Thyroid gland (tissue), 4 donors: ENCODE results near the gene MICALL1. TPM values are rescaled to one million over a fixed set of nuclear protein-coding genes. Genes with fewer than 3 reads are reported as not detected.

Experiments
- DNase-seq, 2 donors: peaks; one replicate each; pipeline ENCODE4 v3.0.0-alpha.2; 2019
- H3K27ac ChIP-seq, 3 donors: fragments of 200-600 bp; sonication (generic); 1 replicate in 2 of 3; 2 replicates in 1 of 3; pipeline ENCODE4 v1.5.1; 2016 to 2019; ENCODE audit warnings: mild to moderate bottlenecking in 1 of 3, moderate library complexity in 1 of 3
- H3K27me3 ChIP-seq: fragments of 200-600 bp; sonication (generic); one replicate; pipeline ENCODE4 v1.5.1; 2019
- H3K36me3 ChIP-seq, 2 donors: fragments of 200-600 bp; sonication (generic); one replicate each; pipeline ENCODE4 v1.5.1; 2016 to 2019
- H3K4me1 ChIP-seq, 2 donors: fragments of 200-600 bp; sonication (generic); one replicate each; pipeline ENCODE4 v1.5.1; 2017 to 2019
- H3K4me3 ChIP-seq, 3 donors: fragments of 200-600 bp; sonication (generic); replicated peaks in 1 of 3; 1 replicate in 2 of 3; 2 replicates in 1 of 3; pipeline ENCODE4 v1.5.1; 2016; ENCODE audit warnings: mild to moderate bottlenecking in 1 of 3
- H3K9me3 ChIP-seq: fragments of 200-600 bp; sonication (generic); one replicate; pipeline ENCODE4 v1.5.1; 2017
- CTCF ChIP-seq, 6 experiments: fragments of 200-600 bp in 3 of 6; fragments of 450-650 bp in 3 of 6; sonication (generic) in 3 of 6; IDR thresholded peaks; one replicate each; pipeline ENCODE4 v1.5.1; 2016 to 2019; ENCODE audit warnings: antibody characterized with exemption in 6 of 6, mild to moderate bottlenecking in 2 of 6, inconsistent platforms in 1 of 6, moderate library complexity in 1 of 6
- POLR2A ChIP-seq, 2 donors: fragments of 450-650 bp; IDR thresholded peaks; one replicate each; pipeline ENCODE4 v1.6.1; 2017; ENCODE audit warnings: antibody characterized with exemption in 2 of 2, mild to moderate bottlenecking in 2 of 2, moderate library complexity in 1 of 2
- WGBS, 2 donors: methylation state at CpG; one replicate each; pipeline ENCODE4 v1.1.5; 2017; 5-methylcytosine and 5-hydroxymethylcytosine counted together
- intact Hi-C: fragments of 100-400 bp; cut with DNase I; formaldehyde crosslinking; loops from one replicate; pipeline ENCODE4 v1.15.1; 2023
- total RNA-seq, 4 donors: library from RNA; depleted of rRNA; stranded (reverse); fragments of >200 nt; gene quantifications; one replicate each; pipeline ENCODE4 v1.2.3, GENCODE V29; 2016

MICALL1 gene
- total RNA-seq, 4 donors from 2014 or later: 22.2 to 48.3 (median 30.8) TPM

DNA sequence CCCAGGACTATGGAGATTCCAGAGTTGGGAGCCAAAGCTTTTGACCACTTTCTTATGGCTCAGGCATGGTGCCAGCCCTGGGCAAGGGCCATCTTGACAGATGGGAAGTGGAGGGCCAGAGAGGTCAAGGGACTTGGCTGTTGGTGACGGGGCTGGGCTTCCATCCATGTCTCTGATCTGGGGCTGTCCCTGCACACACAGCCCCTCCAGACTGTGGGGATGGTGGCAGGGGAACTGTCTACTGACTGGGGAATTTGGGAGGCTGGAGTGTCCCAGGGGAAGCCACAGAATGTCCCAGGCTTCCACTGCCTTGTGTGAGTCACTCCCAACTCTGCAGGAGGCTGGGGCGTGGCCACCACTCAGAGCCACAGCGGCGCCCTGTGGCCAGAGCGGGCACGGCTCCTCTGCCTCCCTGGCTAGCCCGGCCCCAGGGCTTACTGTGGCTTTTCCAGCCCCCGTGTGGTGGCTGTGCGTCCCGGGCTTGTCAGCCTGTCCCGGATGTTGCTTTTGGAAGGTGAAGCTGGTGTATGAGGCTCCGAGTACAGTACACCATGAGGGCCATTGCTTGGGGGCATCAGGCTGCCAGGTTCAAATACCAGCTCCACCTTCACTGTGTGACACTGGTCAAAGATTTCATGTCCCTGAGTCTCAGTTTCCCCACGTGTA, 27.7 kb downstream of the MICALL1 start:
- Histone ChIP-seq H3K36me3 (peaks cover 19 to 20% of the 10 kb centered on the region in 2 donors), H3K4me3 (no peak overlapping the region), H3K27ac (peak overlapping the region; percentile 47 to 66 (median 65)), H3K27me3 (no peaks in the 10 kb centered on the region), H3K4me1 (peaks cover 17 to 37% of the 10 kb centered on the region in 2 donors), H3K9me3 (no peaks in the 10 kb centered on the region)
- 8 to 21% methylated on average over 2 to 13 of the region's 13 CpGs for WGBS, 2 donors
- peak; percentile 92 for DNase-seq
- intact Hi-C loops: loop anchor here (10.0 kb wide), 1 partner anchor 119 kb away; no protein-coding TSS in a partner anchor
- TF ChIP-seq CTCF (IDR thresholded peaks at IDR 0.05) (peak; percentile 84 to 99 (median 96)), POLR2A (IDR thresholded peaks at IDR 0.05) (no peak)

DNA sequence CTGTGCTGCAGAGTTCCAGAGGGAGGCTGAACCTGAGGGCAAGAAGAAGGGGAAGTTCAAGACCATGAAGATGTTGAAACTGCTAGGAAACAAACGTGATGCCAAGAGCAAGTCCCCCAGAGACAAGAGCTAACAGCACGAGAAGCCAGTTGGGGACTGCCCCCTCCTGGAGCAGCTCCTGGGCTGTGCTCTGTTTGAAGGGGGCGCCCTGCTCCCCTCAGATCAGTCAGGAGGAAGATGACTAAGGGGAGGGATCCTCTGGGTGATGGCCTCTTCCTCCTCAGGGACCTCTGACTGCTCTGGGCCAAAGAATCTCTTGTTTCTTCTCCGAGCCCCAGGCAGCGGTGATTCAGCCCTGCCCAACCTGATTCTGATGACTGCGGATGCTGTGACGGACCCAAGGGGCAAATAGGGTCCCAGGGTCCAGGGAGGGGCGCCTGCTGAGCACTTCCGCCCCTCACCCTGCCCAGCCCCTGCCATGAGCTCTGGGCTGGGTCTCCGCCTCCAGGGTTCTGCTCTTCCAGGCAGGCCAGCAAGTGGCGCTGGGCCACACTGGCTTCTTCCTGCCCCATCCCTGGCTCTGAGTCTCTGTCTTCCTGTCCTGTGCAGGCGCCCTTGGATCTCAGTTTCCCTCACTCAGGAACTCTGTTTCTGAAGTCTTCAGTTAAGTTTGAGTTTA, 34.7 kb downstream of the MICALL1 start:
- H3K9me3 ChIP-seq: no peaks in the 10 kb centered on the region
- WGBS, 2 donors: 68 to 80% methylated on average over 6 to 12 of the region's 12 CpGs
- H3K27me3 ChIP-seq: no peaks in the 10 kb centered on the region
- TF ChIP-seq POLR2A (IDR thresholded peaks at IDR 0.05): no peak
- TF ChIP-seq CTCF (IDR thresholded peaks at IDR 0.05): no peak
- H3K36me3 ChIP-seq: peaks cover 32 to 37% of the 10 kb centered on the region in 2 donors
- H3K27ac ChIP-seq: no peak overlapping the region
- no peak for DNase-seq
- no peak overlapping the region for H3K4me3 ChIP-seq
- intact Hi-C loops: no loop called here
- H3K4me1 ChIP-seq: peaks cover 7 to 11% of the 10 kb centered on the region in 2 donors

DNA sequence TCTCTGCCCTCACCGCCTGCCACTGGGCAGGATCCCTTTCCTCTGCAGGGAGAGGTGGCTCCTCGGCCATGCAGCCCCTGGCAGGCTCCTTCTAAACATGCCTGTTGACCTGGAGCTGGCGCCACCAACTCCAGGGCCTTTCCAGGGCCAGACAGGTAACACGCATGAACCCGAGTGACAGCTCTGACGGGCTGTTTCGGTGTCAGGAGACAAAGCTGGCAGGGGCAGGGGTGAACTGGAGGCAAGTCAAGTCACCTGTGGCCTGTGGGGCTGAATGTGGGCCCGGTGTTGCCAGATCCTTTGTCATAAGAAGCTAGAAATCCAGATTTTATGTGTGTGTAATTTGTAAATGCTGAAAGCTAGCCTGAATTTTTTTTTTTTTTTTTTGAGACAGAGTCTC, 36.0 kb downstream of the MICALL1 start:
- intact Hi-C loops: no loop called here

GRCh38 chr22:37943136-37943824, 37.2 kb downstream of the MICALL1 start:
- peak; percentile 27 to 36 for DNase-seq
- H3K9me3 ChIP-seq: no peaks in the 10 kb centered on the region
- intact Hi-C loops: no loop called here
- peaks cover 21 to 25% of the 10 kb centered on the region in 2 donors for H3K36me3 ChIP-seq
- WGBS, 2 donors: 73 to 79% methylated on average over 12 of the region's 12 CpGs
- TF ChIP-seq CTCF (IDR thresholded peaks at IDR 0.05): no peak
- no peak for TF ChIP-seq POLR2A (IDR thresholded peaks at IDR 0.05)
- no peaks in the 10 kb centered on the region for H3K27me3 ChIP-seq
- H3K4me3 ChIP-seq: no peak overlapping the region
- peak overlapping the region in 2 of 3 donors; percentile 24 to 55 for H3K27ac ChIP-seq
- H3K4me1 ChIP-seq: peaks cover 7 to 11% of the 10 kb centered on the region in 2 donors

More for the DNA sequence above, 36.0 kb downstream of the MICALL1 start:
- 95 to 97% methylated on average over 6 to 8 of the region's 8 CpGs for WGBS, 2 donors
- H3K36me3 ChIP-seq: peaks cover 29 to 32% of the 10 kb centered on the region in 2 donors
- H3K4me3 ChIP-seq: no peak overlapping the region
- H3K4me1 ChIP-seq: peaks cover 7 to 11% of the 10 kb centered on the region in 2 donors
- H3K27me3 ChIP-seq: no peaks in the 10 kb centered on the region
- no peak for DNase-seq
- no peak overlapping the region for H3K27ac ChIP-seq
- TF ChIP-seq POLR2A (IDR thresholded peaks at IDR 0.05) (no peak), CTCF (IDR thresholded peaks at IDR 0.05) (no peak)
- H3K9me3 ChIP-seq: no peaks in the 10 kb centered on the region
